ENCODE data around the gene SCFD2. TPM values are rescaled to one million over a fixed set of nuclear protein-coding genes. Genes with fewer than 3 reads are reported as not detected.

SCFD2 gene
- polyA plus RNA-seq, 1 of the 3 experiments (the other 2 are of a cell fraction), result 14.1 TPM

- TF ChIP-seq IRF3 (IDR thresholded peaks at IDR 0.05; ENCODE audit: low read depth, low read length) (no peak), POLR2AphosphoS5 (IDR thresholded peaks at IDR 0.05; ENCODE audit: low read depth, low read length) (no peak), MAX (IDR thresholded peaks at IDR 0.05; ENCODE audit: low read depth) (no peak), GABPA (IDR thresholded peaks at IDR 0.05; ENCODE audit: low read depth) (no peak)
Observed at GRCh38 chr4:53136954-53137353, 228.9 kb downstream of the SCFD2 start (continued).

GRCh38 chr4:53132132-53132891 lies 233.5 kb downstream of the SCFD2 start:
- WGBS (ENCODE audit: low lambda C conversion rate), result 67% methylated on average over 4 of the region's 4 CpGs
- Histone ChIP-seq H3K9me3 (no peaks in the 10 kb centered on the region), H2AFZ (ENCODE audit: low read depth) (no peak overlapping the region), H3K36me3 (replicated peaks in 1 of 2; ENCODE audit: control insufficient read depth in 1 of 2, insufficient read depth in 2 of 2, low read length in 1 of 2) (no peaks in the 10 kb centered on the region), H3K4me2 (no peak overlapping the region), H4K20me1 (ENCODE audit: insufficient read depth) (no peaks in the 10 kb centered on the region), H3K27me3 (ENCODE audit: insufficient read depth) (no peaks in the 10 kb centered on the region), H3K4me3 (ENCODE audit: low read depth in 2 of 2, low read length in 1 of 2) (no peak overlapping the region), H3K79me2 (ENCODE audit: insufficient read depth) (no peaks in the 10 kb centered on the region), H3K27ac (ENCODE audit: low read depth in 2 of 2, low read length in 1 of 2) (peak overlapping the region in 1 of 2 experiments; percentile 16; a peak in 1 of 4 replicates), H3K9ac (no peak overlapping the region), H3F3A (replicated peaks; ENCODE audit: insufficient read depth) (no peaks in the 10 kb centered on the region), H3K9me2 (no peaks in the 10 kb centered on the region), H3K4me1 (ENCODE audit: control insufficient read depth in 1 of 2, insufficient read depth in 2 of 2, low read depth in 1 of 2, low read length in 1 of 2) (peaks cover 0 to 4% of the 10 kb centered on the region in 2 experiments; a peak in 2 of 4 replicates)
- TF ChIP-seq EZH2phosphoT487 (IDR thresholded peaks at IDR 0.05; ENCODE audit: borderline replicate concordance, low read depth) (no peak), RFX5 (IDR thresholded peaks at IDR 0.05; ENCODE audit: low read length) (peak; percentile 57; the same call in 1 of the 2 replicates)
- ChIA-PET POLR2A (no interaction called here), CTCF (interaction anchor here (1.3 to 2.0 kb wide), 2 partner anchors 10 to 17 kb away, joined by 4 to 5 read pairs; no protein-coding TSS in a partner anchor)
- DNase-seq, result no peak

- Histone ChIP-seq H3K4me1 (ENCODE audit: control insufficient read depth in 1 of 2, insufficient read depth in 2 of 2, low read depth in 1 of 2, low read length in 1 of 2) (peaks cover 0 to 4% of the 10 kb centered on the region in 2 experiments; a peak in 2 of 4 replicates), H3F3A (replicated peaks; ENCODE audit: insufficient read depth) (no peaks in the 10 kb centered on the region), H3K9me2 (no peaks in the 10 kb centered on the region), H3K36me3 (replicated peaks in 1 of 2; ENCODE audit: control insufficient read depth in 1 of 2, insufficient read depth in 2 of 2, low read length in 1 of 2) (no peaks in the 10 kb centered on the region), H4K20me1 (ENCODE audit: insufficient read depth) (no peaks in the 10 kb centered on the region), H3K79me2 (ENCODE audit: insufficient read depth) (no peaks in the 10 kb centered on the region), H3K4me3 (ENCODE audit: low read depth in 2 of 2, low read length in 1 of 2) (no peak overlapping the region), H3K9me3 (no peaks in the 10 kb centered on the region), H3K4me2 (no peak overlapping the region), H3K9ac (no peak overlapping the region), H3K27me3 (ENCODE audit: insufficient read depth) (no peaks in the 10 kb centered on the region), H3K27ac (ENCODE audit: low read depth in 2 of 2, low read length in 1 of 2) (no peak overlapping the region), H2AFZ (ENCODE audit: low read depth) (no peak overlapping the region)
- 97% methylated on average over 2 of the region's 2 CpGs for WGBS (ENCODE audit: low lambda C conversion rate)
- ChIA-PET CTCF (interaction anchor here (2.0 kb wide), 1 partner anchor 11 kb away, joined by 5 read pairs; no protein-coding TSS in a partner anchor), POLR2A (no interaction called here)
- no peak for DNase-seq
- TF ChIP-seq RXRA (IDR thresholded peaks at IDR 0.05; ENCODE audit: borderline replicate concordance, low read depth), result no peak
- TF ChIP-seq EP300 (IDR thresholded peaks at IDR 0.05; ENCODE audit: borderline replicate concordance in 1 of 2, low read depth in 1 of 2, low read length in 1 of 2), result no peak
- no peak for TF ChIP-seq FOXJ3 (CRISPR knock-in tag; IDR thresholded peaks at IDR 0.05)
- no peak for TF ChIP-seq TEAD4 (IDR thresholded peaks at IDR 0.05; ENCODE audit: borderline replicate concordance, insufficient read depth)
- TF ChIP-seq RAD21 (IDR thresholded peaks at IDR 0.05; ENCODE audit: low read length), result no peak
- TF ChIP-seq USF1 (IDR thresholded peaks at IDR 0.05; ENCODE audit: borderline replicate concordance, low read depth), result no peak
- TF ChIP-seq FOSL2 (IDR thresholded peaks at IDR 0.05; ENCODE audit: borderline replicate concordance, low read depth), result no peak
- TF ChIP-seq POLR2AphosphoS5 (IDR thresholded peaks at IDR 0.05; ENCODE audit: low read depth, low read length), result no peak
- TF ChIP-seq IRF3 (IDR thresholded peaks at IDR 0.05; ENCODE audit: low read depth, low read length), result no peak
- TF ChIP-seq SIN3A (IDR thresholded peaks at IDR 0.05; ENCODE audit: borderline replicate concordance, low read depth, low read length), result no peak
- TF ChIP-seq ELF1 (IDR thresholded peaks at IDR 0.05), result no peak
- TF ChIP-seq RCOR1 (IDR thresholded peaks at IDR 0.05; ENCODE audit: low read length), result no peak
- TF ChIP-seq ZBTB33 (IDR thresholded peaks at IDR 0.05; ENCODE audit: borderline replicate concordance, low read depth), result no peak
- no peak for TF ChIP-seq NFIC (IDR thresholded peaks at IDR 0.05; ENCODE audit: borderline replicate concordance)
- no peak for TF ChIP-seq MAX (IDR thresholded peaks at IDR 0.05; ENCODE audit: low read depth)
- TF ChIP-seq YY1 (IDR thresholded peaks at IDR 0.05; ENCODE audit: low read depth), result no peak
Observed at GRCh38 chr4:53131562-53131925, 234.3 kb downstream of the SCFD2 start.
